Tibial nerve (tissue), 4 donors: Measurements from ENCODE around the gene USHBP1. TPM values are rescaled to one million over a fixed set of nuclear protein-coding genes. Genes with fewer than 3 reads are reported as not detected.

Experiments used
- DNase-seq, 2 donors: peaks; one replicate each; pipeline ENCODE4 v3.0.0-alpha.2; 2019; ENCODE audit warnings: low spot score in 2 of 2
- H3K27ac ChIP-seq, 4 donors: fragments of 200-600 bp; sonication (generic) in 3 of 4; one replicate each; pipeline ENCODE4 v1.5.1; 2017 to 2019; ENCODE audit warnings: mild to moderate bottlenecking in 1 of 4
- H3K27me3 ChIP-seq, 2 donors: fragments of 200-600 bp; sonication (generic) in 1 of 2; one replicate each; pipeline versions ENCODE4 v1.5.1 to v1.6.0; 2017 to 2019
- H3K36me3 ChIP-seq, 3 donors: fragments of 200-600 bp; sonication (generic); one replicate each; pipeline ENCODE4 v1.5.1; 2018 to 2019
- H3K4me1 ChIP-seq, 4 donors: fragments of 200-600 bp; sonication (generic) in 3 of 4; one replicate each; pipeline ENCODE4 v1.5.1; 2017 to 2019
- H3K4me3 ChIP-seq, 4 donors: fragments of 200-600 bp; sonication (generic) in 3 of 4; one replicate each; pipeline ENCODE4 v1.5.1; 2017 to 2019; ENCODE audit warnings: mild to moderate bottlenecking in 1 of 4, moderate library complexity in 1 of 4
- H3K9me3 ChIP-seq, 4 donors: fragments of 200-600 bp; sonication (generic) in 3 of 4; one replicate each; pipeline ENCODE4 v1.5.1; 2017 to 2019
- EP300 ChIP-seq, 2 donors: sonication (generic); formaldehyde crosslinking; IDR thresholded peaks; one replicate each; pipeline ENCODE4 v1.6.1; 2017; ENCODE audit warnings: antibody characterized with exemption in 2 of 2, mild to moderate bottlenecking in 1 of 2
- POLR2A ChIP-seq, 2 donors: fragments of 450-650 bp; IDR thresholded peaks; one replicate each; pipeline ENCODE4 v1.6.1; 2017; ENCODE audit warnings: antibody characterized with exemption in 2 of 2, mild to moderate bottlenecking in 2 of 2, moderate library complexity in 2 of 2
- WGBS, 2 donors: methylation state at CpG; one replicate each; pipeline ENCODE4 v1.1.5; 2018; 5-methylcytosine and 5-hydroxymethylcytosine counted together
- total RNA-seq, 4 donors: library from RNA; depleted of rRNA; stranded (reverse); fragments of >200 nt; gene quantifications; one replicate each; pipeline ENCODE4 v1.1.0, GENCODE V29; 2016
- TF ChIP-seq, protein P1 (sequence below), 5 experiments: fragments of 200-600 bp in 3 of 5; fragments of 450-650 bp in 2 of 5; sonication (generic) in 3 of 5; IDR thresholded peaks; one replicate each; pipeline ENCODE4 v1.5.1; 2016 to 2019; ENCODE audit warnings: antibody characterized with exemption in 5 of 5, mild to moderate bottlenecking in 3 of 5, moderate library complexity in 2 of 5

USHBP1 gene
- total RNA-seq, 4 donors from 2014 or later: 3.1 to 29.4 (median 17.5) TPM

DNA sequence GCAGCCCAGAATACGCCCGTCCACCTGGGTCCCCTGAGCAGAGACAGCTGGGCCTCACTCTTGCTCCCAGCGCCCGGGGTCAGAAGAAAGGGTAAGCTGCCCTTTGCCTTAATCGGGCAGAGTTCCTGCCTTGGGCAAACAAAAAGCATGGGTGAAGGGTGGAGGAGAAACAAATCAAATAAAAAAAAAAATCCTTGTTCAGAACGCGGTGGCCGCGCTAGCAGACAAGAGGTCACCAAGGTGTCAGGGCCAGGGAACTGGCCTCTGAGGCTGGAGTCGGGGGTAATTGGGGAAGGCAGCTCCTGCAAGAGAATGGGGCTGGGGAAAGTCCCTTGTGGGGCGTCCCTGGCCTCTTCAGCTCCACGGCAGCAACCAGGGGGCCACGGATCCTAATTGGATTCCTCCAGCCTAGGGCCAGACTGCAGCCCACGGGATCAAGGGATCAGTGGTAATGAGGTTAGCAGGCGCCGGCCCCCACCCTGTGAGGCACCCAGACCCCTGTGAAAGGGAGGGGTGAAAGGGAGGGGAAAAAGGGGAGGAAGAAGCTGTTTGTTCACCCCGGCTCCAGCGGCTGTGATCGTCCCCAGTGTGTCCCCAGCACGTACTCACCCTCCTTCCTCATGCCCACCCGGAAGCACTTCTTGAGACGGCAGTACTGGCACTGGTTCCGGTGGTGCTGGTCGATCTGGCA is 24.3 kb downstream of the USHBP1 start:
- Histone ChIP-seq H3K4me3 (no peak overlapping the region), H3K27me3 (no peaks in the 10 kb centered on the region), H3K9me3 (no peaks in the 10 kb centered on the region), H3K4me1 (peaks cover 0 to 53% (median 32%) of the 10 kb centered on the region in 4 donors), H3K36me3 (peaks cover 0 to 34% (median 0%) of the 10 kb centered on the region in 3 donors), H3K27ac (peak overlapping the region in 1 of 4 donors; percentile 42)
- 50% methylated on average over 24 of the region's 24 CpGs for WGBS, 2 donors
- TF ChIP-seq POLR2A (IDR thresholded peaks at IDR 0.05): no peak
- TF ChIP-seq, protein P1, sequence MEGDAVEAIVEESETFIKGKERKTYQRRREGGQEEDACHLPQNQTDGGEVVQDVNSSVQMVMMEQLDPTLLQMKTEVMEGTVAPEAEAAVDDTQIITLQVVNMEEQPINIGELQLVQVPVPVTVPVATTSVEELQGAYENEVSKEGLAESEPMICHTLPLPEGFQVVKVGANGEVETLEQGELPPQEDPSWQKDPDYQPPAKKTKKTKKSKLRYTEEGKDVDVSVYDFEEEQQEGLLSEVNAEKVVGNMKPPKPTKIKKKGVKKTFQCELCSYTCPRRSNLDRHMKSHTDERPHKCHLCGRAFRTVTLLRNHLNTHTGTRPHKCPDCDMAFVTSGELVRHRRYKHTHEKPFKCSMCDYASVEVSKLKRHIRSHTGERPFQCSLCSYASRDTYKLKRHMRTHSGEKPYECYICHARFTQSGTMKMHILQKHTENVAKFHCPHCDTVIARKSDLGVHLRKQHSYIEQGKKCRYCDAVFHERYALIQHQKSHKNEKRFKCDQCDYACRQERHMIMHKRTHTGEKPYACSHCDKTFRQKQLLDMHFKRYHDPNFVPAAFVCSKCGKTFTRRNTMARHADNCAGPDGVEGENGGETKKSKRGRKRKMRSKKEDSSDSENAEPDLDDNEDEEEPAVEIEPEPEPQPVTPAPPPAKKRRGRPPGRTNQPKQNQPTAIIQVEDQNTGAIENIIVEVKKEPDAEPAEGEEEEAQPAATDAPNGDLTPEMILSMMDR (IDR thresholded peaks at IDR 0.05): no peak
- no peak for TF ChIP-seq EP300 (IDR thresholded peaks at IDR 0.05)
- no peak for DNase-seq

DNA sequence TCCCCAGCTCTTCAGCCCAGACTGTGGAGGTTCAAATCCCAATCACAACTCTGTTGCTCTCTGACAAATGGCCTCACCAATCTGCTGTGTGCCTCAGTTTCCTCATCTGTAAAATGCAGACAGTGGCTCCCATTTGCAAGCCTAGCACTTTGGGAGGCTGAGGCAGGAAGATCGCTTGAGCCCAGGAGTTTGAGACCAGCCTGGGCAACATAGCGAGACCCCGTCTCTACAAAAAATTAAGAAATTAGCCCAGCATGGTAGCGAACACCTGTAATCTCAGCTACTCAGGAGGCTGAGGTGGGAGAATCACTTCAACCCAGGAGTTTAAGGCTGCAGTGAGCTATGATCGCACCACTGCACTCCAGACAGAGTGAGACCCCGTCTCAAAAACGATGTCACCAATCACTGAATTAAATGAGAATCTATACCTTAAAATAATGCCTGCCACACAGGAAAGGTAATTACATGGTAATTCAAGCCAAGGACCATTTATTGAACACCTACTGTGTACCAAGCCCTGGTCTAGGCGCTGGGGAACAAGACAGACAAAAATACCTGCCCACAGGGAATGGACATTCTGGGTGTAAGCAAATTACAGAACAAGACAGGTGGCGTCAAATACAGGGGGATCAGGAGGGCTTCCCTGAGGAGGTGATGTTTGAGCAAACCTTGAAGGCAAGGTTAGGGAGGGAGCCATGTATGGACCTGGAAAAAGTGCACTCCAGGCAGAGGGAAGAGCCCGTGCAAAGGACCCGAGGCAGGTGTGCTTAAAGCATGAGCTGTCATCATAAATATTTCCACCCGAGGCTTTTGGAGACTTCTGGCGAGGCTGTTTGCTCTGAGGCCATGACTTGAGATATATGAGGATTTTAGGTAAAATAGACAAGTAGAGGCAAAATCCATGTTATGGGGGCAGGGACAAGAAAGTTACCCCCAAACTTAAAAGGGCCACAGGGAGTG is 26.5 kb downstream of the USHBP1 start:
- peaks cover 0 to 43% (median 0%) of the 10 kb centered on the region in 3 donors for H3K36me3 ChIP-seq

DNA sequence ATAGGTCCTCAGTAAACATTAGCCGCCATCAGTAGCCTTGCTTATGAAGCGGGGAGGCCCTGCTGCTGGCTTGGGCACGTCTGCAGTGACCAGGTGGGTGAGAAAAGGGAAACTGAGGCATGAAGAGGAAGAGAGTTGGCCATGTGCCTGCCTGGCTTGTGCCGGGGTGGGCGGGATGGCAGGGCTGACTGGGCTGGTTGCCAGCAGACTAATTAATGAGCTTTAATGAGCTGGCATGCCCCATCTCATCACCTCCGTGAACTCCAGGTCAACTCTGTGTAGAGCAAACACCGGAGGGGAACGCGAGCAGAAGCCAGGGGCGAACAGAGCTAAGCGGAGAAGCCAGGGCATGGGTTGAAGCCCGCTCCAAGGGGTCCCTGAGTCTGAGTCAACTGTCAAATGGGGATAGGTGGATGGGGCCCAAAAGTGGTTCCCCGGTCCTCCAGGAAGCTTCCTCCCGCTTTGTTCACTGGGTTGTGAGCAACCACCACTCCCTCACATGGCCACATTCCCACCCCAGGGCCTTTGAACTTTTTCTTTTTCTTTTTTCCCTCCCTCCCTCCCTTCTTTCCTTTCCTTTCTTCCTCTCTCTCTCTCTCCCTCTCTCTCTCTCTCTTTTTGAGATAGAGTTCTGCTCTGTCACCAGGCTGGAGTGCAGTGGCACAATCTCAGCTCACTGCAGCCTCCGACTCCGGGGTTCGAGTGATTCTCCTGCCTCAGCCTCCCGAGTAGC is 27.6 kb downstream of the USHBP1 start:
- TF ChIP-seq POLR2A (IDR thresholded peaks at IDR 0.05): no peak
- no peak for TF ChIP-seq EP300 (IDR thresholded peaks at IDR 0.05)
- TF ChIP-seq, protein P1 (IDR thresholded peaks at IDR 0.05): no peak
- WGBS, 2 donors: 70 to 78% methylated on average over 18 of the region's 18 CpGs
- Histone ChIP-seq H3K4me1 (peaks cover 0 to 40% (median 22%) of the 10 kb centered on the region in 4 donors), H3K4me3 (no peak overlapping the region), H3K36me3 (peaks cover 0 to 54% (median 0%) of the 10 kb centered on the region in 3 donors), H3K27me3 (no peaks in the 10 kb centered on the region), H3K27ac (peak overlapping the region in 2 of 4 donors; percentile 62 to 70), H3K9me3 (no peaks in the 10 kb centered on the region)
- no peak for DNase-seq

More for the DNA sequence above, 26.5 kb downstream of the USHBP1 start:
- DNase-seq: no peak
- TF ChIP-seq EP300 (IDR thresholded peaks at IDR 0.05): no peak
- H3K4me3 ChIP-seq: no peak overlapping the region
- peaks cover 0 to 50% (median 32%) of the 10 kb centered on the region in 4 donors for H3K4me1 ChIP-seq
- no peak overlapping the region for H3K27ac ChIP-seq
- no peaks in the 10 kb centered on the region for H3K27me3 ChIP-seq
- no peaks in the 10 kb centered on the region for H3K9me3 ChIP-seq
- WGBS, 2 donors: 92 to 94% methylated on average over 13 of the region's 13 CpGs

DNA sequence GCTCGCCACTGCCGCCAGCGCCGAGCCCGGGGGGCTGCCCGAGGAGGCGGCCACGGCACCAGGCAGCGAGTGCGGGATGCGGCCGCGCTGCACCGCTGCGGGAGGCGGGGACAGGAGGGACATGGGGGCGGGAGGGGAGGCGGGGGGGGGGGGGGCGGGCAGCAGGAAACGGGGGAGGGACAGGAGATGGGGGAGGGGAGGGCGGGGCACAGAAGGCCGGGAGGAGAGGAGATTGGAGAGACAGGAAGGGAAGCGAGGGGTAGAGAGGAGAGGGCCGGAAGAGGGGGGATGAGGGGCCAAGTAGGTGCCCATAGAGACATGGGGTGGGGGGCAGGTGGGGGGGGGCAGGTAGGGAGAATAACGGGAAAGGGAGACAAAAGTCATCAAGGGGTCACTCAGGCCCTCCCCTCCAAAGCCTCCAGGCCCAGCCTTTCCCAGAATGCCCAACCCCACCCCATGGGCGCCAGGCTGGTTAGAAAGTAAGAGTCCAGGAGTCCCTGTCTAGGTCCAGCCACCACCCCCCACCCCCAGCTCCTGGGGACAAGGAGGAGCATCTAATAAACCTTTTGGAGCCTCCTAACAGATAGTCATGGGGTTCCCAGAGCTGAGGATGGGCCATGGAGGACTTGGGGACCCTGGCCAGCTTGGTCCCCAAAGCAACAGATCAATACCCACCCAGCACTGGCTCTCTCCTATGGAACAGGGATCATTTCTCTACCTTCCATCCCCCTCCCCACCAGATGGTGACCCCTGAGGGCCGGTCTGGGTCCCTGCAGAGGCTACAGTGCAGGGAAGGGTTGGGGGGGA is 28.4 kb downstream of the USHBP1 start:
- H3K27me3 ChIP-seq: no peaks in the 10 kb centered on the region
- 24 to 31% methylated on average over 5 of the region's 27 CpGs for WGBS, 2 donors
- H3K4me1 ChIP-seq: peaks cover 0 to 32% (median 17%) of the 10 kb centered on the region in 4 donors
- peak overlapping the region; percentile 30 to 56 (median 39) for H3K4me3 ChIP-seq
- H3K9me3 ChIP-seq: no peaks in the 10 kb centered on the region
- H3K36me3 ChIP-seq: peaks cover 0 to 62% (median 0%) of the 10 kb centered on the region in 3 donors
- DNase-seq: no peak
- H3K27ac ChIP-seq: peak overlapping the region in 3 of 4 donors; percentile 62 to 78 (median 75)
- TF ChIP-seq POLR2A (IDR thresholded peaks at IDR 0.05): no peak
- no peak for TF ChIP-seq EP300 (IDR thresholded peaks at IDR 0.05)
- TF ChIP-seq, protein P1 (IDR thresholded peaks at IDR 0.05): no peak
